PC-9 (cell line): Measurements from ENCODE around the gene ADAMTSL1.

Experiments used
- EZH2 ChIP-seq: fragments of 200-600 bp; sonication (generic); IDR thresholded peaks from 2 replicates; pipeline ENCODE4 v1.8.0; 2017; ENCODE audit warnings: antibody characterized with exemption, low read depth
- TF ChIP-seq, protein P1 (sequence below): fragments of 200-600 bp; sonication (generic); conservative IDR thresholded peaks from 2 replicates; pipeline ENCODE4 v1.6.1; 2017; ENCODE audit warnings: mixed run types, antibody characterized with exemption, mild to moderate bottlenecking, moderate library complexity

GRCh38 chr9:18482371-18482770 is 8.4 kb downstream of the ADAMTSL1 start:
- TF ChIP-seq, protein P1, sequence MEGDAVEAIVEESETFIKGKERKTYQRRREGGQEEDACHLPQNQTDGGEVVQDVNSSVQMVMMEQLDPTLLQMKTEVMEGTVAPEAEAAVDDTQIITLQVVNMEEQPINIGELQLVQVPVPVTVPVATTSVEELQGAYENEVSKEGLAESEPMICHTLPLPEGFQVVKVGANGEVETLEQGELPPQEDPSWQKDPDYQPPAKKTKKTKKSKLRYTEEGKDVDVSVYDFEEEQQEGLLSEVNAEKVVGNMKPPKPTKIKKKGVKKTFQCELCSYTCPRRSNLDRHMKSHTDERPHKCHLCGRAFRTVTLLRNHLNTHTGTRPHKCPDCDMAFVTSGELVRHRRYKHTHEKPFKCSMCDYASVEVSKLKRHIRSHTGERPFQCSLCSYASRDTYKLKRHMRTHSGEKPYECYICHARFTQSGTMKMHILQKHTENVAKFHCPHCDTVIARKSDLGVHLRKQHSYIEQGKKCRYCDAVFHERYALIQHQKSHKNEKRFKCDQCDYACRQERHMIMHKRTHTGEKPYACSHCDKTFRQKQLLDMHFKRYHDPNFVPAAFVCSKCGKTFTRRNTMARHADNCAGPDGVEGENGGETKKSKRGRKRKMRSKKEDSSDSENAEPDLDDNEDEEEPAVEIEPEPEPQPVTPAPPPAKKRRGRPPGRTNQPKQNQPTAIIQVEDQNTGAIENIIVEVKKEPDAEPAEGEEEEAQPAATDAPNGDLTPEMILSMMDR, result no peak
- TF ChIP-seq EZH2, result no peak
